ENCODE data around the gene XYLB.

- TF ChIP-seq POLR2A (IDR thresholded peaks at IDR 0.05): no peak
- TF ChIP-seq CTCF (IDR thresholded peaks at IDR 0.05): no peak
These were observed 11.3 kb upstream of the XYLB start for GRCh38 chr3:38335263-38335662.
